ENCODE data around the gene ZMYM4.

DNA sequence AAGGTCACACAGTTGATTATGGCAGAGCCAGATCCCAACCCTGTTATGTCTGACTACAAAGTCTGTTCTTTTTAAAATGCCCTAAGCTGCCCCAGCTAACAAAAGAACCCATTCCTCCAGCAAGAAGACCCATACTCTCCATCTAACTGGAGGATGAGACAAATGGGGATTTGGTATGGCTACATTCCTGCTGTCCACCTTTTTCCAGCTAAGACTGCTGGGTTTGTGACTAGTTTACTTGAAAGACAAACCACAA lies 175.9 kb downstream of the ZMYM4 start:
- no peak for TF ChIP-seq ZFP30 (CRISPR knock-in tag; IDR thresholded peaks at IDR 0.05)
- TF ChIP-seq, protein P1, sequence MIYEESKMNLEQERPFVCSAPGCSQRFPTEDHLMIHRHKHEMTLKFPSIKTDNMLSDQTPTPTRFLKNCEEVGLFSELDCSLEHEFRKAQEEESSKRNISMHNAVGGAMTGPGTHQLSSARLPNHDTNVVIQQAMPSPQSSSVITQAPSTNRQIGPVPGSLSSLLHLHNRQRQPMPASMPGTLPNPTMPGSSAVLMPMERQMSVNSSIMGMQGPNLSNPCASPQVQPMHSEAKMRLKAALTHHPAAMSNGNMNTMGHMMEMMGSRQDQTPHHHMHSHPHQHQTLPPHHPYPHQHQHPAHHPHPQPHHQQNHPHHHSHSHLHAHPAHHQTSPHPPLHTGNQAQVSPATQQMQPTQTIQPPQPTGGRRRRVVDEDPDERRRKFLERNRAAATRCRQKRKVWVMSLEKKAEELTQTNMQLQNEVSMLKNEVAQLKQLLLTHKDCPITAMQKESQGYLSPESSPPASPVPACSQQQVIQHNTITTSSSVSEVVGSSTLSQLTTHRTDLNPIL (CRISPR knock-in tag; IDR thresholded peaks at IDR 0.05; ENCODE audit: low read depth) = no peak
- TF ChIP-seq ZNF565 (CRISPR knock-in tag; conservative IDR thresholded peaks at IDR 0.05; ENCODE audit: low read depth) = no peak
- TF ChIP-seq ARNTL (CRISPR knock-in tag; IDR thresholded peaks at IDR 0.05; ENCODE audit: borderline replicate concordance, low read depth) = no peak
- TF ChIP-seq, protein P2, sequence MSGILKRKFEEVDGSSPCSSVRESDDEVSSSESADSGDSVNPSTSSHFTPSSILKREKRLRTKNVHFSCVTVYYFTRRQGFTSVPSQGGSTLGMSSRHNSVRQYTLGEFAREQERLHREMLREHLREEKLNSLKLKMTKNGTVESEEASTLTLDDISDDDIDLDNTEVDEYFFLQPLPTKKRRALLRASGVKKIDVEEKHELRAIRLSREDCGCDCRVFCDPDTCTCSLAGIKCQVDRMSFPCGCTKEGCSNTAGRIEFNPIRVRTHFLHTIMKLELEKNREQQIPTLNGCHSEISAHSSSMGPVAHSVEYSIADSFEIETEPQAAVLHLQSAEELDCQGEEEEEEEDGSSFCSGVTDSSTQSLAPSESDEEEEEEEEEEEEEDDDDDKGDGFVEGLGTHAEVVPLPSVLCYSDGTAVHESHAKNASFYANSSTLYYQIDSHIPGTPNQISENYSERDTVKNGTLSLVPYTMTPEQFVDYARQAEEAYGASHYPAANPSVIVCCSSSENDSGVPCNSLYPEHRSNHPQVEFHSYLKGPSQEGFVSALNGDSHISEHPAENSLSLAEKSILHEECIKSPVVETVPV (CRISPR knock-in tag; IDR thresholded peaks at IDR 0.05) = no peak
- no peak for TF ChIP-seq ISL1 (CRISPR knock-in tag; IDR thresholded peaks at IDR 0.05)
- TF ChIP-seq GLIS3 (CRISPR knock-in tag; IDR thresholded peaks at IDR 0.05) = no peak
- no peak for TF ChIP-seq ZC3H10 (CRISPR knock-in tag; IDR thresholded peaks at IDR 0.05)
- TF ChIP-seq, protein P3, sequence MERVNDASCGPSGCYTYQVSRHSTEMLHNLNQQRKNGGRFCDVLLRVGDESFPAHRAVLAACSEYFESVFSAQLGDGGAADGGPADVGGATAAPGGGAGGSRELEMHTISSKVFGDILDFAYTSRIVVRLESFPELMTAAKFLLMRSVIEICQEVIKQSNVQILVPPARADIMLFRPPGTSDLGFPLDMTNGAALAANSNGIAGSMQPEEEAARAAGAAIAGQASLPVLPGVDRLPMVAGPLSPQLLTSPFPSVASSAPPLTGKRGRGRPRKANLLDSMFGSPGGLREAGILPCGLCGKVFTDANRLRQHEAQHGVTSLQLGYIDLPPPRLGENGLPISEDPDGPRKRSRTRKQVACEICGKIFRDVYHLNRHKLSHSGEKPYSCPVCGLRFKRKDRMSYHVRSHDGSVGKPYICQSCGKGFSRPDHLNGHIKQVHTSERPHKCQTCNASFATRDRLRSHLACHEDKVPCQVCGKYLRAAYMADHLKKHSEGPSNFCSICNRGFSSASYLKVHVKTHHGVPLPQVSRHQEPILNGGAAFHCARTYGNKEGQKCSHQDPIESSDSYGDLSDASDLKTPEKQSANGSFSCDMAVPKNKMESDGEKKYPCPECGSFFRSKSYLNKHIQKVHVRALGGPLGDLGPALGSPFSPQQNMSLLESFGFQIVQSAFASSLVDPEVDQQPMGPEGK (CRISPR knock-in tag; IDR thresholded peaks at IDR 0.05; ENCODE audit: borderline replicate concordance) = no peak
- TF ChIP-seq, protein P4, sequence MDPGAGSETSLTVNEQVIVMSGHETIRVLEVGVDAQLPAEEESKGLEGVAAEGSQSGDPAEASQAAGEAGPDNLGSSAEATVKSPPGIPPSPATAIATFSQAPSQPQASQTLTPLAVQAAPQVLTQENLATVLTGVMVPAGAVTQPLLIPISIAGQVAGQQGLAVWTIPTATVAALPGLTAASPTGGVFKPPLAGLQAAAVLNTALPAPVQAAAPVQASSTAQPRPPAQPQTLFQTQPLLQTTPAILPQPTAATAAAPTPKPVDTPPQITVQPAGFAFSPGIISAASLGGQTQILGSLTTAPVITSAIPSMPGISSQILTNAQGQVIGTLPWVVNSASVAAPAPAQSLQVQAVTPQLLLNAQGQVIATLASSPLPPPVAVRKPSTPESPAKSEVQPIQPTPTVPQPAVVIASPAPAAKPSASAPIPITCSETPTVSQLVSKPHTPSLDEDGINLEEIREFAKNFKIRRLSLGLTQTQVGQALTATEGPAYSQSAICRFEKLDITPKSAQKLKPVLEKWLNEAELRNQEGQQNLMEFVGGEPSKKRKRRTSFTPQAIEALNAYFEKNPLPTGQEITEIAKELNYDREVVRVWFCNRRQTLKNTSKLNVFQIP (CRISPR knock-in tag; IDR thresholded peaks at IDR 0.05; ENCODE audit: borderline replicate concordance, low read depth) = no peak
- TF ChIP-seq, protein P5, sequence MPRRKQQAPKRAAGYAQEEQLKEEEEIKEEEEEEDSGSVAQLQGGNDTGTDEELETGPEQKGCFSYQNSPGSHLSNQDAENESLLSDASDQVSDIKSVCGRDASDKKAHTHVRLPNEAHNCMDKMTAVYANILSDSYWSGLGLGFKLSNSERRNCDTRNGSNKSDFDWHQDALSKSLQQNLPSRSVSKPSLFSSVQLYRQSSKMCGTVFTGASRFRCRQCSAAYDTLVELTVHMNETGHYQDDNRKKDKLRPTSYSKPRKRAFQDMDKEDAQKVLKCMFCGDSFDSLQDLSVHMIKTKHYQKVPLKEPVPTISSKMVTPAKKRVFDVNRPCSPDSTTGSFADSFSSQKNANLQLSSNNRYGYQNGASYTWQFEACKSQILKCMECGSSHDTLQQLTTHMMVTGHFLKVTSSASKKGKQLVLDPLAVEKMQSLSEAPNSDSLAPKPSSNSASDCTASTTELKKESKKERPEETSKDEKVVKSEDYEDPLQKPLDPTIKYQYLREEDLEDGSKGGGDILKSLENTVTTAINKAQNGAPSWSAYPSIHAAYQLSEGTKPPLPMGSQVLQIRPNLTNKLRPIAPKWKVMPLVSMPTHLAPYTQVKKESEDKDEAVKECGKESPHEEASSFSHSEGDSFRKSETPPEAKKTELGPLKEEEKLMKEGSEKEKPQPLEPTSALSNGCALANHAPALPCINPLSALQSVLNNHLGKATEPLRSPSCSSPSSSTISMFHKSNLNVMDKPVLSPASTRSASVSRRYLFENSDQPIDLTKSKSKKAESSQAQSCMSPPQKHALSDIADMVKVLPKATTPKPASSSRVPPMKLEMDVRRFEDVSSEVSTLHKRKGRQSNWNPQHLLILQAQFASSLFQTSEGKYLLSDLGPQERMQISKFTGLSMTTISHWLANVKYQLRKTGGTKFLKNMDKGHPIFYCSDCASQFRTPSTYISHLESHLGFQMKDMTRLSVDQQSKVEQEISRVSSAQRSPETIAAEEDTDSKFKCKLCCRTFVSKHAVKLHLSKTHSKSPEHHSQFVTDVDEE (CRISPR knock-in tag; IDR thresholded peaks at IDR 0.05) = no peak
- no peak for TF ChIP-seq OSR1 (CRISPR knock-in tag; IDR thresholded peaks at IDR 0.05)
- TF ChIP-seq BACH2 (CRISPR knock-in tag; IDR thresholded peaks at IDR 0.05; ENCODE audit: borderline replicate concordance) = no peak
- no peak for TF ChIP-seq PPARA (CRISPR knock-in tag; IDR thresholded peaks at IDR 0.05; ENCODE audit: borderline replicate concordance)

Measured in SK-N-SH treated with all-trans-retinoic acid at 6 μM for 48 hours (cell line).